Upper lobe of right lung (tissue), 1 donor: ENCODE data around the gene PIK3IP1. TPM values are rescaled to one million over a fixed set of nuclear protein-coding genes. Genes with fewer than 3 reads are reported as not detected.

ENCODE experiments used
- ATAC-seq: fragments of 200-7000 bp; cut with Tn5 transposase; one replicate; pipeline ENCODE4 v1.9.1; 2020; ENCODE audit warnings: mild to moderate bottlenecking, moderate library complexity
- DNase-seq: peaks from one replicate; pipeline ENCODE4 v3.0.0-alpha.2; 2020
- H3K27ac ChIP-seq: fragments of 200-600 bp; one replicate; pipeline ENCODE4 v1.8.0; 2022
- H3K27me3 ChIP-seq: fragments of 200-600 bp; one replicate; pipeline ENCODE4 v1.8.0; 2022; ENCODE audit warnings: mild to moderate bottlenecking
- H3K36me3 ChIP-seq: fragments of 200-600 bp; one replicate; pipeline ENCODE4 v1.8.0; 2022
- H3K4me1 ChIP-seq: fragments of 200-600 bp; one replicate; pipeline ENCODE4 v1.8.0; 2022
- H3K4me3 ChIP-seq: fragments of 200-600 bp; one replicate; pipeline ENCODE4 v1.8.0; 2022; ENCODE audit warnings: mild to moderate bottlenecking
- H3K9me3 ChIP-seq: fragments of 200-600 bp; one replicate; pipeline ENCODE4 v1.8.0; 2022
- CTCF ChIP-seq: fragments of 200-600 bp; IDR thresholded peaks from one replicate; pipeline ENCODE4 v1.8.0; 2022; ENCODE audit warnings: antibody characterized with exemption
- intact Hi-C: fragments of 100-400 bp; cut with DNase I; formaldehyde crosslinking; loops from one replicate; pipeline ENCODE4 v1.11.0; 2022
- total RNA-seq: library from RNA; stranded (reverse); fragmentation: NEBNext Ultra II Directional; extraction: Animal tissue kit (Norgen Biotek cat#: 25700); gene quantifications from one replicate; pipeline ENCODE4 v1.2.1, GENCODE V29; 2021
- donor health status: DM: no; HTN: yes; CAD: no; lungs with severe emphysema.

Gene PIK3IP1
- total RNA-seq, 1 donor from 2014 or later: 56.4 TPM

DNA sequence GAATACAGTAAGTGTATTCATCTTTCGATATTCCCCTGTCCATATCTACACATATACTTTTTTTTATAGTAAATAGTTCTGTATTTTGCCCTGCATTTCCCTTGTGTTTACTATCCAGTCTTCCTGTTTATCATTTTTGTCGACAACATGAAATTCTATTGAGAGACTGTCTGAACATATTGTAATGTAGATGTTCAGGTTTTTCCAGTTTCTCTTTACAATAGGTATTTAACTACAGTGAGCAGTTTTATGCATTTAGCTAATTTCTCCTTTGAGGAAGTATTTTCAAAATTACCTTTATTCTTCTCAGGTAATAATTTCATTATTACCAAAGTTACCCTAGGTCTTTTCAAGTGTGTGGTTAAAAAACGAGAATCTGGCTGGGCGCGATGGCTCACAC lies 16.7 kb downstream of the PIK3IP1 start:
- Histone ChIP-seq H3K4me1 (peaks cover 13% of the 10 kb centered on the region), H3K27ac (no peak overlapping the region), H3K9me3 (no peaks in the 10 kb centered on the region), H3K36me3 (peaks cover 84% of the 10 kb centered on the region), H3K4me3 (no peak overlapping the region), H3K27me3 (no peaks in the 10 kb centered on the region)
- intact Hi-C loops: no loop called here
- no peak for TF ChIP-seq CTCF
- ATAC-seq (no peak), DNase-seq (no peak)

GRCh38 chr22:31275018-31275417 lies 17.3 kb downstream of the PIK3IP1 start:
- no peak for ATAC-seq
- no peaks in the 10 kb centered on the region for H3K27me3 ChIP-seq
- H3K4me1 ChIP-seq: peaks cover 13% of the 10 kb centered on the region
- DNase-seq: no peak
- no peak for TF ChIP-seq CTCF
- H3K36me3 ChIP-seq: peaks cover 79% of the 10 kb centered on the region
- peak overlapping the region; percentile 36 for H3K27ac ChIP-seq
- no peaks in the 10 kb centered on the region for H3K9me3 ChIP-seq
- intact Hi-C loops: no loop called here
- no peak overlapping the region for H3K4me3 ChIP-seq

DNA sequence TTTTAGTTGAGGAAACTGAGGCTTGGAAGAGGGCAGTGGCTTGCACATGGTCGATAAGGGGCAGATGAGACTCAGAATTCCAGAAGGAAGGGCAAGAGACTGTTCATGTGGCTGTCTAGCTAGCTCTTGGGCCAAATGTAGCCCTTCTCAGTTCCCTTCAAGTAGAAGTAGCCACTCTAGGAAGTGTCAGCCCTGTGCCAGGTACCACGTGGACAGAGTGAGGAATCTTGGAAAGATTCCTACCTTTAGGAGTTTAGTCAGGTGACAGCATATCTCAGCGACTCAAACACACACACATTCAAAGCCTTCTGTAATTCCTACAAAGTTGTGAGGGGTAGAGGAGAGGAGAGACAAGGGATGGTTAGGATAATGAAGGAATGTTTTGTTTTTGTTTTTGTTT lies 18.3 kb downstream of the PIK3IP1 start:
- Histone ChIP-seq H3K9me3 (no peaks in the 10 kb centered on the region), H3K27me3 (no peaks in the 10 kb centered on the region), H3K27ac (peak overlapping the region; percentile 36), H3K4me3 (no peak overlapping the region), H3K36me3 (peaks cover 69% of the 10 kb centered on the region), H3K4me1 (peaks cover 13% of the 10 kb centered on the region)
- no peak for TF ChIP-seq CTCF
- intact Hi-C loops: no loop called here
- ATAC-seq (peak; percentile 75), DNase-seq (no peak)

GRCh38 chr22:31272522-31273446 lies 19.5 kb downstream of the PIK3IP1 start:
- intact Hi-C loops: no loop called here
- H3K9me3 ChIP-seq: no peaks in the 10 kb centered on the region
- H3K27ac ChIP-seq: peak overlapping the region; percentile 30
- peak; percentile 70 for TF ChIP-seq CTCF
- ATAC-seq (peak; percentile 82), DNase-seq (no peak)
- no peak overlapping the region for H3K4me3 ChIP-seq
- H3K36me3 ChIP-seq: peaks cover 71% of the 10 kb centered on the region
- peaks cover 7% of the 10 kb centered on the region for H3K4me1 ChIP-seq
- no peaks in the 10 kb centered on the region for H3K27me3 ChIP-seq

DNA sequence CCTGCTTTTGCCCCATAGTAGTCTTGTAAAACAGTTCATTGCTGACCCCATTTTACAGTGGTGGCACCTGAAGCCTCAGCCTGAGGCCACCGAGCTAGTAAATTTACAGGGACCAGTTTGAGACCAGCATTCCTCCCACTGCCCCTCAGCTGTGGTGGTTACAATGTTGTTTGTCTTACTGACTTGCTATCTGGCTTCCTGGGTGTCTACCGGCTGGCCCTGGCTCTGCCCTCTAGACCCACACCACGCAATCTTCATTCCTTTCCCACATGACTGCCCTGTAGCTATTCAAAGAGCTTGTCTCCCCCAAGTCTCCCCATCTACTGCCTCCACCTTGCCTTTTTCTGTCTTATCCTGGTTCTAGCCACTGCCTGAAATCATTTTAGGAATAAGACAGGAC lies 20.8 kb downstream of the PIK3IP1 start:
- H3K4me3 ChIP-seq: no peak overlapping the region
- no peak for DNase-seq
- TF ChIP-seq CTCF: no peak
- no peak overlapping the region for H3K27ac ChIP-seq
- peaks cover 7% of the 10 kb centered on the region for H3K4me1 ChIP-seq
- no peaks in the 10 kb centered on the region for H3K27me3 ChIP-seq
- ATAC-seq: no peak
- intact Hi-C loops: no loop called here
- H3K36me3 ChIP-seq: peaks cover 73% of the 10 kb centered on the region
- H3K9me3 ChIP-seq: no peaks in the 10 kb centered on the region
